ACHN (cell line): ENCODE measurements around the gene CLEC11A.
"Not testable (repeated sequence)": the region's sequence is repeated elsewhere in the genome, so short reads cannot be mapped to it uniquely, and the experiment has no call there.

Experiments
- DNase-seq: peaks from one replicate; pipeline ENCODE4 v3.0.0-alpha.2; 2015
- in situ Hi-C: cut with HindIII; loops from 2 replicates; pipeline ENCODE4 v1.10.0; 2017; ENCODE audit warnings: low sequenced_read_pairs, low pct_ligation_motif_present, low pct_unique_long_range_greater_than_20kb

The CLEC11A gene

GRCh38 chr19:50772912-50773311, 49.7 kb downstream of the CLEC11A start:
- in situ Hi-C loops, result not testable (repeated sequence)

GRCh38 chr19:50773454-50773853, 50.3 kb downstream of the CLEC11A start:
- in situ Hi-C loops, result not testable (repeated sequence)

More at GRCh38 chr19:50772912-50773311, 49.7 kb downstream of the CLEC11A start:
- not testable (repeated sequence) for DNase-seq

More at GRCh38 chr19:50773454-50773853, 50.3 kb downstream of the CLEC11A start:
- not testable (repeated sequence) for DNase-seq
